PC-3 (cell line): ENCODE measurements around the gene SPIRE2. TPM values are rescaled to one million over a fixed set of nuclear protein-coding genes. Genes with fewer than 3 reads are reported as not detected.
"Not testable (repeated sequence)": the region's sequence is repeated elsewhere in the genome, so short reads cannot be mapped to it uniquely, and the experiment has no call there.

Source experiments
- ATAC-seq: fragments of 200-7000 bp; cut with Tn5 transposase; 2 replicates; pipeline ENCODE4 v1.9.1; 2020; ENCODE audit warnings: mild to moderate bottlenecking, moderate library complexity
- BruUV-seq: library from RNA; stranded (reverse); fragments of 400-500 nt; replicated peaks from 2 replicates; lab custom pipeline; 2021; lab: Mats Ljungman, UMichigan
- CTCF ChIA-PET: fragments of 300-600 bp; sonication (Branson Sonifier 250); formaldehyde crosslinking; loops from one replicate; lab custom pipeline; 2022; ENCODE audit warnings: antibody characterized with exemption; lab: Charles Lee
- POLR2A ChIA-PET: fragments of 300-600 bp; sonication (Branson Sonifier 250); formaldehyde crosslinking; loops from one replicate; lab custom pipeline; 2022; ENCODE audit warnings: antibody characterized with exemption; ENCODE audit not compliant: unreplicated experiment; lab: Charles Lee
- DNase-seq: peaks from one replicate; pipeline ENCODE4 v3.0.0-alpha.2; 2015
- H2AFZ ChIP-seq: fragments of 300-600 bp; sonication (generic); 2 replicates; pipeline ENCODE4 v1.6.0; 2016; ENCODE audit warnings: antibody characterized with exemption, low read length
- H3F3A ChIP-seq: fragments of 300-600 bp; sonication (generic); one replicate; pipeline ENCODE4 v1.6.0; 2017; ENCODE audit warnings: antibody characterized with exemption, low read length, control low read depth, mild to moderate bottlenecking; ENCODE audit not compliant: unreplicated experiment
- H3K27ac ChIP-seq: fragments of 300-600 bp; sonication (generic); 2 replicates; pipeline ENCODE4 v1.5.1; 2016; ENCODE audit warnings: mild to moderate bottlenecking, low read length
- H3K27me3 ChIP-seq: fragments of 300-600 bp; sonication (generic); 2 replicates; pipeline ENCODE4 v1.6.1; 2016; ENCODE audit warnings: low read length, mixed read lengths
- H3K36me3 ChIP-seq: fragments of 300-600 bp; sonication (generic); 2 replicates; pipeline ENCODE4 v1.6.1; 2016; ENCODE audit warnings: low read depth, mixed run types, low read length, mixed read lengths
- H3K4me1 ChIP-seq: fragments of 300-600 bp; sonication (generic); 2 replicates; pipeline ENCODE4 v1.5.1; 2016; ENCODE audit warnings: low read length; ENCODE audit not compliant: insufficient read depth
- H3K4me2 ChIP-seq: fragments of 300-600 bp; sonication (generic); 2 replicates; pipeline ENCODE4 v1.6.0; 2016; ENCODE audit warnings: low read length
- H3K4me3 ChIP-seq: fragments of 300-600 bp; sonication (generic); 2 replicates; pipeline ENCODE4 v1.5.1; 2016; ENCODE audit warnings: mild to moderate bottlenecking, low read length, mixed read lengths
- H3K79me2 ChIP-seq: fragments of 300-600 bp; sonication (generic); 2 replicates; pipeline ENCODE4 v1.6.1; 2017; ENCODE audit warnings: low read length, mixed read lengths
- H3K9ac ChIP-seq: fragments of 300-600 bp; sonication (generic); 2 replicates; pipeline ENCODE4 v1.6.0; 2016; ENCODE audit warnings: mild to moderate bottlenecking, low read length
- H3K9me2 ChIP-seq: fragments of 300-600 bp; sonication (generic); replicated peaks from 2 replicates; pipeline ENCODE4 v1.6.1; 2016; ENCODE audit warnings: mixed run types, low read length, mixed read lengths
- H3K9me3 ChIP-seq: fragments of 300-600 bp; sonication (generic); 2 replicates; pipeline ENCODE4 v1.6.1; 2016; ENCODE audit warnings: low read length, mixed read lengths
- H4K20me1 ChIP-seq: fragments of 300-600 bp; sonication (generic); 2 replicates; pipeline ENCODE4 v1.6.1; 2016; ENCODE audit warnings: low read length, mixed read lengths
- CTCF ChIP-seq: fragments of 300-600 bp; sonication (generic); conservative IDR thresholded peaks from 2 replicates; pipeline ENCODE4 v1.5.1; 2017; ENCODE audit warnings: antibody characterized with exemption, low read depth, mild to moderate bottlenecking, low read length
- EZH2 ChIP-seq: fragments of 300-600 bp; sonication (generic); IDR thresholded peaks from one replicate; pipeline ENCODE4 v1.6.1; 2017; ENCODE audit warnings: antibody characterized with exemption, mild to moderate bottlenecking, low read length; ENCODE audit not compliant: unreplicated experiment
- EZH2phosphoT487 ChIP-seq: fragments of 300-600 bp; sonication (generic); IDR thresholded peaks from 2 replicates; pipeline ENCODE4 v1.6.1; 2018; ENCODE audit warnings: mild to moderate bottlenecking, antibody characterized with exemption, low read length, borderline replicate concordance
- intact Hi-C: fragments of 100-400 bp; cut with micrococcal nuclease; formaldehyde crosslinking; loops from 2 replicates; pipeline ENCODE4 v1.9.0; 2023
- total RNA-seq: library from RNA; depleted of rRNA; stranded (reverse); fragments of >200 nt; gene quantifications from 2 replicates; pipeline ENCODE4 v1.2.3, GENCODE V29; 2014

The SPIRE2 gene
- total RNA-seq, 1 experiment from 2014 or later = 13.2 TPM

GRCh38 chr16:89829630-89830437 lies 1.6 kb downstream of the SPIRE2 start:
- ChIA-PET POLR2A (no interaction called here), CTCF (no interaction called here)
- no peak for TF ChIP-seq CTCF
- TF ChIP-seq EZH2phosphoT487 = no peak
- no peak for TF ChIP-seq EZH2
- Histone ChIP-seq H3K9ac (no peak overlapping the region), H3K36me3 (no peaks in the 10 kb centered on the region), H3K27ac (no peak overlapping the region), H3K9me2 (no peaks in the 10 kb centered on the region), H3F3A (no peaks in the 10 kb centered on the region), H4K20me1 (no peaks in the 10 kb centered on the region), H2AFZ (no peak overlapping the region), H3K79me2 (peaks cover 9% of the 10 kb centered on the region; the same call in 1 of the 2 replicates), H3K4me3 (peak overlapping the region; percentile 68), H3K4me1 (peaks cover 19% of the 10 kb centered on the region), H3K27me3 (no peaks in the 10 kb centered on the region), H3K4me2 (peak overlapping the region; percentile 80), H3K9me3 (no peaks in the 10 kb centered on the region)
- DNase-seq = no peak
- intact Hi-C loops = no loop called here
- BruUV-seq = no TSS peak
- no peak for ATAC-seq

- no peak overlapping the region for H3K4me2 ChIP-seq
- intact Hi-C loops = no loop called here
- TF ChIP-seq EZH2 (no peak), CTCF (no peak), EZH2phosphoT487 (no peak)
- no peak overlapping the region for H2AFZ ChIP-seq
- H3K9me3 ChIP-seq = no peaks in the 10 kb centered on the region
- H3K27ac ChIP-seq = no peak overlapping the region
- peaks cover 9% of the 10 kb centered on the region; the same call in 1 of the 2 replicates for H3K79me2 ChIP-seq
- H3K9ac ChIP-seq = no peak overlapping the region
- POLR2A ChIA-PET = no interaction called here
- H3K9me2 ChIP-seq = no peaks in the 10 kb centered on the region
- no peak overlapping the region for H3K4me3 ChIP-seq
- no peaks in the 10 kb centered on the region for H3F3A ChIP-seq
- no peaks in the 10 kb centered on the region for H3K36me3 ChIP-seq
- no peaks in the 10 kb centered on the region for H4K20me1 ChIP-seq
- CTCF ChIA-PET = no interaction called here
- ATAC-seq = no peak
- BruUV-seq = no TSS peak
- DNase-seq = no peak
- H3K27me3 ChIP-seq = no peaks in the 10 kb centered on the region
- peaks cover 19% of the 10 kb centered on the region for H3K4me1 ChIP-seq
Observed at GRCh38 chr16:89831810-89832328, 3.6 kb downstream of the SPIRE2 start.

- H3F3A ChIP-seq, H3K9me3 ChIP-seq, BruUV-seq, H2AFZ ChIP-seq, intact Hi-C loops, H3K4me3 ChIP-seq, H3K36me3 ChIP-seq, CTCF ChIA-PET, H3K27me3 ChIP-seq, H3K79me2 ChIP-seq, H3K9me2 ChIP-seq, H4K20me1 ChIP-seq: not testable (repeated sequence)
- Histone ChIP-seq H3K27ac (peak overlapping the region; percentile 67), H3K9ac (peak overlapping the region; percentile 31; the same call in 1 of the 2 replicates), H3K4me1 (peaks cover 36% of the 10 kb centered on the region), H3K4me2 (peak overlapping the region; percentile 53)
- POLR2A ChIA-PET = interaction anchor here (0.6 to 0.7 kb wide), 2 partner anchors 18 to 39 kb away, joined by 3 to 5 read pairs; partner anchors contain the start of gene TCF25
- peak; percentile 84 for DNase-seq
- peak; percentile 86 for ATAC-seq
Observed at GRCh38 chr16:89833664-89834363, 5.5 kb downstream of the SPIRE2 start.

DNA sequence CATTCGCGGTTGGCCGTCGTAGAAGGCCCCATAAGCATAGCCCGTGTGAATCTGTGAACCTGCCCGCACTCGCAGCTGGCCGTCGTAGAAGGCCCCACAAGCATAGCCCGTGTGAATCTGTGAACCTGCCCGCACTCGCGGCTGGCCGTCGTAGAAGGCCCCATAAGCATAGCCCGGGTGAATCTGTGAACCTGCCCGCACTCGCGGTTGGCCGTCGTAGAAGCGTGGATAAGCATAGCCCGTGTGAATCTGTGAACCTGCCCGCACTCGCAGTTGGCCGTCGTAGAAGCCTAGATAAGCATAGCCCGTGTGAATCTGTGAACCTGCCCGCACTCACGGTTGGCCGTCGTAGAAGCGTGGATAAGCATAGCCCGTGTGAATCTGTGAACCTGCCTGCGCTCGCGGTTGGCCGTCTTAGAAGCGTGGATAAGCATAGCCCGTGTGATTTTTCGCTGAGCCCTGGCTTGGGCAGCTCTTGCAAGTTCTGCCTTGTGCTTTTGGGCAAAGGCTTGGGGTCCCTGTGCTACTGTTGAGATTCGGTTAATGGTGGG lies 6.6 kb downstream of the SPIRE2 start:
- peaks cover 27% of the 10 kb centered on the region for H3K4me1 ChIP-seq
- BruUV-seq, H2AFZ ChIP-seq: not testable (repeated sequence)

More for the DNA sequence above, 6.6 kb downstream of the SPIRE2 start:
- H3K4me3 ChIP-seq, H3K36me3 ChIP-seq, H3K9me2 ChIP-seq, intact Hi-C loops, CTCF ChIA-PET, H3F3A ChIP-seq, H3K27me3 ChIP-seq, ATAC-seq, H3K9me3 ChIP-seq, H4K20me1 ChIP-seq, H3K79me2 ChIP-seq, H3K9ac ChIP-seq, H3K4me2 ChIP-seq, H3K27ac ChIP-seq, POLR2A ChIA-PET, DNase-seq: not testable (repeated sequence)
